HUES48 (cell line): ENCODE results near the gene POLD1.
A peak's percentile ranks its signal among the peaks of the same experiment; 100 is the strongest.

Experiments
- H3K27ac ChIP-seq: one replicate; pipeline ENCODE4 v1.7.0; 2013; ENCODE audit warnings: low read depth, low read length, inconsistent platforms
- H3K27me3 ChIP-seq: 2 replicates; pipeline ENCODE4 v1.6.1; 2013; ENCODE audit warnings: mild to moderate bottlenecking, low read length; ENCODE audit not compliant: control insufficient read depth, insufficient read depth
- H3K36me3 ChIP-seq: 2 replicates; pipeline ENCODE4 v1.6.1; 2013; ENCODE audit warnings: low read length; ENCODE audit not compliant: control insufficient read depth, insufficient read depth
- H3K4me1 ChIP-seq: 2 replicates; pipeline ENCODE4 v1.6.1; 2013; ENCODE audit warnings: mild to moderate bottlenecking, low read length; ENCODE audit not compliant: control insufficient read depth, insufficient read depth
- H3K4me3 ChIP-seq: 2 replicates; pipeline ENCODE4 v1.5.1; 2013; ENCODE audit warnings: mild to moderate bottlenecking, low read depth, low read length
- H3K9ac ChIP-seq: 2 replicates; pipeline ENCODE4 v1.6.1; 2013; ENCODE audit warnings: mild to moderate bottlenecking, low read depth, low read length, moderate library complexity
- H3K9me3 ChIP-seq: 2 replicates; pipeline ENCODE4 v1.6.1; 2013; ENCODE audit warnings: low read length; ENCODE audit not compliant: control insufficient read depth, insufficient read depth

The POLD1 gene

GRCh38 chr19:50422397-50423278 is 38.5 kb downstream of the POLD1 start:
- peaks cover 15% of the 10 kb centered on the region for H3K36me3 ChIP-seq
- H3K4me3 ChIP-seq: no peak overlapping the region
- H3K9ac ChIP-seq: no peak overlapping the region
- H3K27me3 ChIP-seq: no peaks in the 10 kb centered on the region; the same call in 1 of the 2 replicates
- no peak overlapping the region for H3K27ac ChIP-seq
- H3K4me1 ChIP-seq: peaks cover 9% of the 10 kb centered on the region; the same call in 1 of the 2 replicates
- no peaks in the 10 kb centered on the region for H3K9me3 ChIP-seq

- Histone ChIP-seq H3K36me3 (peaks cover 15% of the 10 kb centered on the region), H3K4me3 (no peak overlapping the region), H3K4me1 (peaks cover 13% of the 10 kb centered on the region; the same call in 1 of the 2 replicates), H3K9ac (no peak overlapping the region), H3K27ac (no peak overlapping the region), H3K27me3 (no peaks in the 10 kb centered on the region; the same call in 1 of the 2 replicates), H3K9me3 (no peaks in the 10 kb centered on the region)
Observed at GRCh38 chr19:50423279-50424113, 39.3 kb downstream of the POLD1 start.

DNA sequence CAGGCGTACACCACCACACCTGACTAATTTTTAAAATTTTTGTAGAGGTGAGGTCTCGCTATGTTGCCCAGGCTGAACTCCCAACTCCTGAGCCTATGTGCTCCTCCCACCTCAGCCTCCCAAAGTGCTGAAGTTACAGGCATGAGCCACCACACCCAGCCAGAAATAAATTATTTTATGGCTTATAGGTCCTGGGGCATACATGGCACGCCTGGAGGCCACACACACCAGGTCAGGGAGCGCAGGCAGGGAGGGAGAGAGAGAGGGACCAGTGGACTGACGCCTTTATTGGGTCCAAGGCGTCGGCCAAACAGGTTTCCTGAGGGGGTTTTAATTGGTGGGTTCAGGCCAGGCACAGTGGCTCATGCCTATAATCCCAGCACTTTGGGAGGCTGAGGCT is 41.4 kb downstream of the POLD1 start:
- 0 out of 2 replicates have a peak, but pooled peaks cover 4% of the 10 kb centered on the region for H3K4me1 ChIP-seq
- H3K9ac ChIP-seq: no peak overlapping the region
- H3K4me3 ChIP-seq: no peak overlapping the region
- H3K27ac ChIP-seq: no peak overlapping the region
- H3K36me3 ChIP-seq: peaks cover 15% of the 10 kb centered on the region
- peaks cover 6% of the 10 kb centered on the region for H3K27me3 ChIP-seq
- no peaks in the 10 kb centered on the region for H3K9me3 ChIP-seq

DNA sequence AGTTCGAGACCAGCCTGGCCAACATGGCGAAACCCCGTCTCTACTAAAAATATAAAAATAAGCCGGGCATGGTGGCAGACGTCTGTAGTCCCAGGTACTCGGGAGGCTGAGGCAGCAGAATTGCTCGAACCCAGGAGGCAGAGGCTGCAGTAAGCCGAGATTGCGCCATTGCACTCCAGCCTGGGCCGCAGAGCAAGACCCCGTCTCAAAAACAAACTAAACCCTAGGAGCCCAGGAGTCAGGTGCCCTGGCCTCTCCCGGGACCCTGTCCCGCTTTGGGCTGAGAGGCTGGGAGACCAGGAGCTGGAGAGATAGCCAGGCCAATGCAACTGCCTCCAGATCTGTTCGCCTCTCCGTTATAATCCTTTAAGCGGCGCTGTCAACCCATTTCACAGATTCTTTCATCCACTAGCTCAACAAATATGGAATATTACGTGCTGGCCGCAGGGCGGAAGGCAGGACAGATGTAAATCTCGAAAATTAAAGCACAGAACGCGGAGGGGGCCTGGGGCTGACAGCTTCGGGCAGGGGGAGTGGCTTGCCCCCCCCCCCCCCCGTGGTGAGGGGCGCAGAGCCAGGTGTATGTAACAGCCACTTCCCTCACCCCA is 43.3 kb downstream of the POLD1 start:
- Histone ChIP-seq H3K27ac (no peak overlapping the region), H3K9me3 (no peaks in the 10 kb centered on the region), H3K9ac (no peak overlapping the region), H3K4me3 (peak overlapping the region; percentile 50; the same call in 1 of the 2 replicates), H3K4me1 (peaks cover 4% of the 10 kb centered on the region; the same call in 1 of the 2 replicates), H3K27me3 (peaks cover 12% of the 10 kb centered on the region), H3K36me3 (peaks cover 11% of the 10 kb centered on the region)

- H3K9ac ChIP-seq: no peak overlapping the region
- H3K4me1 ChIP-seq: peaks cover 7% of the 10 kb centered on the region
- peaks cover 11% of the 10 kb centered on the region for H3K36me3 ChIP-seq
- no peak overlapping the region for H3K27ac ChIP-seq
- H3K27me3 ChIP-seq: peaks cover 12% of the 10 kb centered on the region
- H3K9me3 ChIP-seq: no peaks in the 10 kb centered on the region
- peak overlapping the region; percentile 50; the same call in 1 of the 2 replicates for H3K4me3 ChIP-seq
Observed at GRCh38 chr19:50427997-50428425, 43.9 kb downstream of the POLD1 start.

- Histone ChIP-seq H3K36me3 (peaks cover 3% of the 10 kb centered on the region; the same call in 1 of the 2 replicates), H3K9me3 (no peaks in the 10 kb centered on the region), H3K27ac (no peak overlapping the region), H3K9ac (no peak overlapping the region), H3K4me3 (no peak overlapping the region), H3K27me3 (peaks cover 12% of the 10 kb centered on the region), H3K4me1 (peaks cover 10% of the 10 kb centered on the region)
Observed at GRCh38 chr19:50428772-50429463, 44.8 kb downstream of the POLD1 start.

DNA sequence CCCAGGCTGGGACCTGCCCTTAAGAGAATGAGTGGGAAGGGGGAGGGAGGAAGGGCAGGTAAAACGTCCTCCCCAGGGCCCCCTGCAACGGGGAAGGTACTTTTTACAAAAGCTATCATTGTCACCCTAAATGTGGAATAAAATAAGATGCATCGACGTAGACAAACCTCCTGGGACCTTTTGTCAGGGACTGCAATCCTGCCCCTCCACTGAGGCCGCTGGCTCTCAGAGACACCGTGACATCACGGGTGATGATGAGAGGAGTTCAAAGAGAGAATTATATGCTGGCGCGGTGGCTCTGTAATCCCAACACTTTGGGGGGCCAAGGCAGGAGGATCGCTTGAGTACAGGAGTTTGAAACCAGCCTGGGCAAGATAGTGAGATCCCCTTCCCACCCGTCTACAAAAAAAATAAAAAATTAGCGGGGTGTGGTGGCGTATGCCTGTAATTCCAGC is 46.8 kb downstream of the POLD1 start:
- Histone ChIP-seq H3K4me3 (peak overlapping the region; percentile 69), H3K9ac (no peak overlapping the region), H3K4me1 (peaks cover 10% of the 10 kb centered on the region), H3K27ac (no peak overlapping the region), H3K36me3 (no peaks in the 10 kb centered on the region), H3K9me3 (no peaks in the 10 kb centered on the region), H3K27me3 (peaks cover 12% of the 10 kb centered on the region)

- Histone ChIP-seq H3K4me1 (peaks cover 10% of the 10 kb centered on the region), H3K27me3 (peaks cover 12% of the 10 kb centered on the region), H3K4me3 (peak overlapping the region; percentile 69), H3K9ac (peak overlapping the region; percentile 22; the same call in 1 of the 2 replicates), H3K36me3 (no peaks in the 10 kb centered on the region), H3K27ac (peak overlapping the region; percentile 86), H3K9me3 (no peaks in the 10 kb centered on the region)
Observed at GRCh38 chr19:50431343-50432220, 47.4 kb downstream of the POLD1 start.

- H3K27ac ChIP-seq: peak within 1 kb of the TSS; percentile 86
- H3K9ac ChIP-seq: peak within 1 kb of the TSS; percentile 22; the same call in 1 of the 2 replicates
- H3K36me3 ChIP-seq: no peaks in the 10 kb centered on the region
- no peaks in the 10 kb centered on the region for H3K9me3 ChIP-seq
- peaks cover 12% of the 10 kb centered on the region for H3K27me3 ChIP-seq
- peak within 1 kb of the TSS; percentile 69 for H3K4me3 ChIP-seq
- H3K4me1 ChIP-seq: peaks cover 10% of the 10 kb centered on the region
Observed at GRCh38 chr19:50432221-50433028, 48.3 kb downstream of the POLD1 start, which contains the start of gene MYBPC2. MYBPC2 (plus strand) TSS chr19:50432892; CDS start chr19:50432954, 62 bp downstream.
